ENCODE measurements around the gene PLXDC2. TPM values are rescaled to one million over a fixed set of nuclear protein-coding genes. Genes with fewer than 3 reads are reported as not detected.
"Not testable (repeated sequence)": the region's sequence is repeated elsewhere in the genome, so short reads cannot be mapped to it uniquely, and the experiment has no call there.

PLXDC2 gene
- polyA plus RNA-seq, 1 experiment, result 0.47 TPM

- CTCF ChIA-PET, result interaction anchor here (0.8 kb wide), 1 partner anchor 10 kb away, joined by 3 read pairs; no protein-coding TSS in a partner anchor
- TF ChIP-seq CTCF (IDR thresholded peaks at IDR 0.05; ENCODE audit: insufficient read depth, low read depth, low read length), result no peak
- no peaks in the 10 kb centered on the region for H3K27me3 ChIP-seq (ENCODE audit: control insufficient read depth, insufficient read depth, low read length)
- no peaks in the 10 kb centered on the region for H3K36me3 ChIP-seq (ENCODE audit: control insufficient read depth, insufficient read depth, low read length)
- POLR2A ChIA-PET, result no interaction called here
- no peak overlapping the region for H3K4me3 ChIP-seq (ENCODE audit: low read depth, low read length)
- DNase-seq (ENCODE audit: low read depth), result no peak
Measured at GRCh38 chr10:19993714-19994315, 177.6 kb downstream of the PLXDC2 start.

DNA sequence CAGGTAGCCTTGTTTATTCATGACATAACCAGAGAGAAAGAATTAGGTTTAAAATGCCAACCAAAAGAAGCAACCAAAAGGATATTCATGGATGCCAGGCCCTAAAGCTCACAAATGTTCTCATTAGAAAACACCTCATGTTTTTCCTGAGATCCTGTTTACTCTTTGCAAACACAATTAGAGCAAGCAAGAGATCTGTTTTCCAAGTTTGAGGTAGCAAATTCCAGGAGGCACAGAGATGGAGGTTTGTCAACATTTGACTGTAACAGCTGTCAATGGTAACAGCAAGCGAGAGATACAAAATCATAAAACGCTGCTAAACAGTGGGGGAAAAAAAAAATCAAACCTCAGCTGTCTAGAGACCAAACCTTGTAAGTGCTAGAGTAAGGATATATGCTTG is 182.2 kb downstream of the PLXDC2 start:
- no peak for TF ChIP-seq CTCF (IDR thresholded peaks at IDR 0.05; ENCODE audit: insufficient read depth, low read depth, low read length)
- H3K36me3 ChIP-seq (ENCODE audit: control insufficient read depth, insufficient read depth, low read length), result no peaks in the 10 kb centered on the region
- H3K27me3 ChIP-seq (ENCODE audit: control insufficient read depth, insufficient read depth, low read length), result no peaks in the 10 kb centered on the region
- CTCF ChIA-PET, result interaction anchor here (0.9 kb wide), 1 partner anchor 21 kb away, joined by 3 read pairs; no protein-coding TSS in a partner anchor
- H3K4me3 ChIP-seq (ENCODE audit: low read depth, low read length), result no peak overlapping the region
- DNase-seq (ENCODE audit: low read depth), result no peak
- POLR2A ChIA-PET, result no interaction called here

GRCh38 chr10:19999431-19999830 is 183.2 kb downstream of the PLXDC2 start:
- no peak overlapping the region for H3K4me3 ChIP-seq (ENCODE audit: low read depth, low read length)
- ChIA-PET CTCF (interaction anchor here (0.9 kb wide), 1 partner anchor 20 kb away, joined by 3 read pairs; no protein-coding TSS in a partner anchor), POLR2A (no interaction called here)
- TF ChIP-seq CTCF (IDR thresholded peaks at IDR 0.05; ENCODE audit: insufficient read depth, low read depth, low read length), result no peak
- H3K27me3 ChIP-seq (ENCODE audit: control insufficient read depth, insufficient read depth, low read length), result no peaks in the 10 kb centered on the region
- no peak for DNase-seq (ENCODE audit: low read depth)
- H3K36me3 ChIP-seq (ENCODE audit: control insufficient read depth, insufficient read depth, low read length), result no peaks in the 10 kb centered on the region

DNA sequence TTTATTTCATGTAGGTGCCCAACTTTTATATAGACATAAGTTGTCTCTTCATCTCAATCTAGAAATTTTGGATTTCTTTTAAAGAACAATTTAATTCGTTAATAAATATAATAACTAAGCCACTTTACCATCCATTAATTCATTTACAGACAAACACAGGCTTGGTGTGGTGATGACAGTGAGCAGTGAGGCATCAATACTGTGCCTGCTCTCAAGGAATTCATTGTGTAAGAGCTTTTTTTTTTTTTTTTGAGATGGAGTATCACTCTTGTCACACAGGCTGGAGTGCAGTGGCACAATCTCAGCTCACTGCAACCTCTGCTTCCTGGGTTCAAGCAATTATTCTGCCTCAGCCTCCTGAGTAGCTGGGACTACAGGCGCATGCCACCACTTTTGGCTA is 185.8 kb downstream of the PLXDC2 start:
- H3K36me3 ChIP-seq (ENCODE audit: control insufficient read depth, insufficient read depth, low read length); DNase-seq (ENCODE audit: low read depth); H3K4me3 ChIP-seq (ENCODE audit: low read depth, low read length); POLR2A ChIA-PET; H3K27me3 ChIP-seq (ENCODE audit: control insufficient read depth, insufficient read depth, low read length); CTCF ChIA-PET: not testable (repeated sequence)

DNA sequence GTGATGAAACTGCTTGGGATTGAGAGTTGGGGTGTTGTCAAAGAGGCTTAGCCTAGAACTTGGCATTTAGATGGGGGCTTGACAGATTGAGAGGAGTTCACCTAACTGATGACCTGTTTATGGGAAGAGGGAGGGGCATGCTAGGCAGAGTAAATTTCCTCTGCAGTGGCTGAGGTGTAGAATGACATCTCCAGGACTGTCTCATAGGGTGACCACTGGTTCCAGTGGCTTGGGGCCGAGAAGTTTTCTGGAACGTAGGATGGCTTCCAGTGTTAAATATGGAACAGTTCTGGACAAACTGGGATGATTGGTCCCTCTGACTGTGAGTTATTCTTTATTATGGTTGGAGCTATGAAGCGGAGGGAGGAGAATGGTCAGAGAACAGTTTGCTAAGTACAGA is 186.4 kb downstream of the PLXDC2 start:
- CTCF ChIA-PET, result no interaction called here

More for the DNA sequence above, 186.4 kb downstream of the PLXDC2 start:
- Histone ChIP-seq H3K4me3 (ENCODE audit: low read depth, low read length) (no peak overlapping the region), H3K27me3 (ENCODE audit: control insufficient read depth, insufficient read depth, low read length) (no peaks in the 10 kb centered on the region), H3K36me3 (ENCODE audit: control insufficient read depth, insufficient read depth, low read length) (no peaks in the 10 kb centered on the region)
- no peak for DNase-seq (ENCODE audit: low read depth)
- no peak for TF ChIP-seq CTCF (IDR thresholded peaks at IDR 0.05; ENCODE audit: insufficient read depth, low read depth, low read length)
- POLR2A ChIA-PET, result no interaction called here

Data from BJ (cell line).